Left renal cortex interstitium (tissue), 4 donors: ENCODE results near the gene PAGR1. TPM values are rescaled to one million over a fixed set of nuclear protein-coding genes. Genes with fewer than 3 reads are reported as not detected.
A peak's percentile ranks its signal among the peaks of the same experiment; 100 is the strongest.
"Not testable (repeated sequence)": the region's sequence is repeated elsewhere in the genome, so short reads cannot be mapped to it uniquely, and the experiment has no call there.

Experiments
- DNase-seq, 4 donors: peaks; one replicate each; pipeline ENCODE4 v3.0.0-alpha.2; 2013; ENCODE audit warnings: low read depth in 4 of 4, low spot score in 2 of 4, missing footprints in 1 of 4
- polyA plus RNA-seq, 4 donors: library from polyadenylated mRNA; unstranded; fragments of 120-200 nt; gene quantifications; one replicate each; pipeline ENCODE4 v1.2.1, GENCODE V29; 2013; ENCODE audit not compliant: insufficient read length in 4 of 4

PAGR1 gene
- polyA plus RNA-seq, 4 donors, result 26.0 to 49.1 (median 42.5) TPM

DNA sequence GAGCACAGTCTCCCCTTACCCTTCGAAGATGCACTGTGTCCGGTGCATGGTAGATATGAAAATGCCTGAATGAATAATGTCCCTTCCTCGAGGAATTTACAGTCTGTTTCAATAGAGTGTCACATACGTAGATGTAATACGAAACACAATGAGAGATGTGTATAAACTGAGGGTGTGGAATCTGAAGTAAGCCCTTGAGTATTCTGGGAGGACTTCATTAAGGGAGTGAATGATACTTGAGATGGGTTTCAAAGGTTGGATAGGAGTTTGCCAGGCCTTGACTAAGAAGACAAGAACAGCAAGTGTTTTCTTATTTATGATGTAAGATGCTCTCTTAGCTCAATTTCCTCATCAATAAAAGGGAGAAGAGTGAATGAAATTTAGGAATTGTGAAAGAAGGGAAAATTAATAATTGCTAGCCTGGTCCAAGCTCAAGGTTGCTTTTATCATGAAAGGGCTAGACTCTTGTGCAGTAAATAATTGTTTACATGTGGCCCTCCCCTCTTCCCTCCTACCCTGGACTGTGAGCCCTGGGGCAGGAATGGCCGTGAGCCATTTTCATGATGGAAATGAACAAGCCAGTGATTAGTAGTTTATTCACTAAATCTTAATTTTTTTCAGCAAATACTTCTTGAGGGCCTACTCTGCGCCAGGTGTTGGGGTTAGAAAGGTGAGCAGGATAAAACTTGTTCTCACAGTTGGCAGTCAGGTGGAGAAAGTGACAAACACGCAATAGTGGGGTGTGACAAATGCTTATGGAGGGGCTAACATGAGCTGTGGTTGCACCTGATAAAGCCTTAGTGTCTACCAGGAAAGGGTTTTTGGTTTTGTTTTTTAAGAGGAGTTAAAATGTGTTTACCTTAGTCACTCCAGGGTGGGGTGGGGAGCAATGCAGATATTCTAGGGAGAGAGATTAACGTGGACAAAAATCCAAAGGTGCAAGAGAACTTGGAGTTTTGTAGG lies 23.8 kb upstream of the PAGR1 start:
- DNase-seq, result no peak

DNA sequence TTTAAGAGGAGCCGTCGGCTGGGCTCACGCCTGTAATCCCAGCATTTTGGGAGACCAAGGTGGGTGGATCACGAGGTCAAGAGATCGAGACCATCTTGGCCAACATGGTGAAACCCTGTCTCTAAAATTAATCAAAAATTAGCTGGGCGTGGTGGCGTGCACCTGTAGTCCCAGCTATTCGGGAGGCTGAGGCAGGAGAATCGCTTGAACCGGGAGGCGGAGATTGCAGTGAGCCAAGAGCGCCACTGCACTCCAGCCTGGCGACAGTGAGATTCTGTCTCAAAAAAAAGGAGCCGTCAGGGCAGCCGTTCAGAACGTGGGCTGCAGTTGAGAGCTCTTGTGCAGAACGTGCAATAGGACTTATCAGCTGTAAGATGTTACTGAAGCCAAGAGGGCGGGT lies 22.8 kb upstream of the PAGR1 start:
- DNase-seq, result not testable (repeated sequence)

DNA sequence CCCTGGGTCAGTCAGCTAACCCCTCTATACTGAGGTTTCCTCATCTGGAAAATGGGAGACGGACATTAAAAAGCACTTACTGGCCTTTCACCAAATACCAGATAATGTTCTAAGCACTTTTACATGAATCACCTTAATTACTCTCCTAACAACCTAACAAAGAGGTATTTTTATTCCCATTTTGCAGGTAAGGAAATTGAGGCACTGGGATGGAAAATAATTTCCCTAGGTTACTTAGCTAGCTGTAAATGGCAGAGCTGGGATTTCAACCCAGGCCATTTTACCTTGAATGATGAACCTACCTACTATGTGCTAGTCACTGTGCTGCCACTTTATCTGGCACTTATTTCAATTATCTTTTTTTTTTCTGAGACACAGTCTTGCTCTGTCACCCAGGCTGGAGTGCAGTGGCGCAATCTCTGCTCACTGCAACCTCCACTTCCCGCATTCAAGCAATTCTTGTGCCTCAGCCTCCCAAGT lies 21.7 kb upstream of the PAGR1 start:
- DNase-seq, result no peak

DNA sequence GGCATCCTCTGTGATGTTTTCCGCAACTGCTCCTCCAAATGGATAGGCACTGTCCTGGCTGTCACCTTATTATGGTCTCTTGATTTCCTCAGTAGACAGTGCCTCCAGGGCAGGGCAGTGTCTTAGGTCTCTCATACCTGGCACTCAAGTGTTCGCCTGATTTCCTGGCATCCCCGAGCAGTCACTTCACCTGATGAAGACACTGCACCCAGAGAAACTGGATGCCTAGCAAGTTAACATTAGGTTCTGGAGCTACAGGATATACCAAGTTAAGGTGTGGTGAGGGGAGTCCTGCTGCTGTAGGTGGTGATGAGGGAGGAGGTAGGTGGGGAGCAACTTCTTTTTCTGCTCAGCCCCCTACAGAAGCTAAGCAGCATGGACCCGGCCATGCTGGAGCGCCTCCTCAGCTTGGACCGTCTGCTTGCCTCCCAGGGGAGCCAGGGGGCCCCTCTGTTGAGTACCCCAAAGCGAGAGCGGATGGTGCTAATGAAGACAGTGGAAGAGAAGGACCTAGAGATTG lies 13.5 kb upstream of the PAGR1 start:
- no peak for DNase-seq

DNA sequence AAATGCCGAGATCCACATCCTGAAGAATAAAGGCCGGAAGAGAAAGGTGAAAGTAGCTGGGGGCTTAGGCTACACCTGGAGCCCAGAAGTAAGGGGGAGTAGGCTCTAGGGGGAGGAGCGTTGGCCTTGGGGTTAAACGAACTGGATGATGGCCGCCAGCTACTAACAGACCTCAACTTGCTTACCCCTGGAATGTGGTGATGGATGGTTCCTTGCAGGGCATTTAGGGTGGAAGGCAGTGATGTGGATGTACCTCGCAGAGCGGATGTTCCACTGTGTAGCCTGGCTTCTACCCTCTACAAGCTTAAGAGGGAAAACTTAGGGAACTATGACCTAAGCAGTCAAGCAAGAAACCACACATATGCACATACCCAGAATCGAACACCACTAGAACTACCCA lies 11.9 kb upstream of the PAGR1 start:
- no peak for DNase-seq

DNA sequence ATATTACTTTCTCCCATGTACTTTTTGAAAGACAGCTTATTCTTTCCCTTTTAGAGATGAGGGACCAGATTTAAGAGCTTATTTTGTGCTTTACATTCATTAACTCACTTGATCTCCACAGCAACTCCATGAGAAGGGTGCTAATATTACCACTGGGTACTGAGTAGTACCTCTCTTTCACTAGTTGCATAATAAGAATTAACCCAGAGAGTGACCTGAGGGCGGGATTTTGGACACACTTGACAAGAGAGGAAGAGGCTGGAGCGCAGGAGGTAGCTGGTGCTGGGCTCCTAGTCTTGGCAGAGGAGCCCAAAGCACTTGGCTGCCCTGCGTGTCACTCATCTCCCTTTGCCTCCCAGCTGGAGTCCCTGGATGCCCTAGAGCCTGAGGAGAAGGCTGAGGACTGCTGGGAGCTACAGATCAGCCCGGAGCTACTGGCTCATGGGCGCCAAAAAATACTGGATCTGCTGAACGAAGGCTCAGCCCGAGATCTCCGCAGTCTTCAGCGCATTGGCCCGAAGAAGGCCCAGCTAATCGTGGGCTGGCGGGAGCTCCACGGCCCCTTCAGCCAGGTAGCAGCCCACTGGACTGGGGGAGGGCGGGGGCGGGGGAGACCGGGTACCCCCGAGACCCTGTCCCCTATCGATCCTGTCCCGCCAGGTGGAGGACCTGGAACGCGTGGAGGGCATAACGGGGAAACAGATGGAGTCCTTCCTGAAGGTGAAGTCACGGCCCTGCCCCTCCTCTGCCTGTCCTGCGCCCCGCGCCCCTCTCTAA lies 11.3 kb upstream of the PAGR1 start:
- no peak for DNase-seq

DNA sequence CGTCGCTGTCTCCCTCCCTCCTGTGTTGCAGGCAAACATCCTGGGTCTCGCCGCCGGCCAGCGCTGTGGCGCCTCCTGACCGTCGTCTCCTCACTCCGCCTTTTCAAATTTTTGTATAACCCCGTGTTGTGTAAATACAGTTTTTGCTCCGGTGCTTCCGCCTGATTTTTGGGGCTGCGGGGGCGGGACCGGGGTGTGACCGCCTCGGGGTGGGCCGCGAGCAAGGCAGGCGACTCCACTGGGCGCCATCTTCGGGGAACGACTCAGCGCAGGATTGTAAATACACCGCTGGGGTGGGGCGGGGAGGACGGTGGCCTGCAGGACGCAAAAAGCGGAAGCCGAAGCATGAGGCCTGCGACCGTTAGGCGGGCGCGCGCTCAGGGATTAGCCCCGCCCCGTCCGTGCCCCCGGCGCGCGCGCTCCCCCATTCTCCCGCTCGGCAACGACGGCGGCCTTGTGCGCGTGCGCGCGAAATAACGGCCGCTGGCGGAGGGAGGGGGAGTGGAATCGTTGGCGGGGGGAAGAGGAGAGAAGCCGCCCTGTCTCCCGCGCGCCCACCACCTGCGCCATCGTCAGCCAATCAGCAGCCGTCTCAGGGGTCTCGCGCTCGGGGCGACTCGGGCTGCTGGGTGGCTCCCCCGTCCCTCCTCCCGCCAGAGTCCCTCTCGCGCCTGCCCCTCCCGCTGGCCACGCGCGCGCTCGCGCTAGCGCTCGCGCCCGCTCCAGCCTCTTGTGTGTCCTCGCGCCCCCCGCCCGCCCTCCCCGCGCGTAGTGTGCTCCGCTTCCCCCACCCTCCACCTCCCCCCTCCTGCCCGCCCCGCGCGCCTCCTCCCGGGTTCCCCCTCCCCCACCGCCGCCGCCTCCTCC lies 10.5 kb upstream of the PAGR1 start:
- DNase-seq, result peak; percentile 93 to 95 (median 94)

DNA sequence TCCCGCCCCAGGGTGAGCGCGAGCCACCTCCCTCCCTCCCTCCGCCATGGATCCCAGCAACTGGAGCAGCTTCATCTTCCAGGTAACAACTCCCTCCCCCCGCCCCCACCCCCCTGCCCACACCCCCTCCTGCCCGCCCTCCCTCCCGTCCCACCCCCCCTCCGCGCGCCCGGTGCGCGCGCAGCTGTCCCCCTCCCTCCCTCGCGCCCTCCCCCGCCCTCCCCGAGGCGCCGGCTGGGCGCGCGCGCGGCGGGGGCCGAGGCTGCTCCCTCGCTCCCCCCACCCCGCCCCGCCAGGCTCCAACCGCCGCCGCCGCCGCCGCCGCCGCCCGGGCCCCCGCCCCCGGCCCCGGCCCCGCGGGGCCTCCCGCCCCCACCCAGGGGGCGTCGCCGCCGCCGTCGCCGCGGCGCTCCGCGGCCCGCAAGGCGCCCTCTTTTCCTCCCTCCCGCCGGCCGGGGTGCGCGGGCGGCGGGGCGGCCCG lies 9.8 kb upstream of the PAGR1 start, which contains the start of gene MAZ:
TSS of gene MAZ (plus strand) at position 431 of the 481 bp plus-strand sequence. CDS start 173 bp downstream, outside the sequence.
- DNase-seq, result no peak

DNA sequence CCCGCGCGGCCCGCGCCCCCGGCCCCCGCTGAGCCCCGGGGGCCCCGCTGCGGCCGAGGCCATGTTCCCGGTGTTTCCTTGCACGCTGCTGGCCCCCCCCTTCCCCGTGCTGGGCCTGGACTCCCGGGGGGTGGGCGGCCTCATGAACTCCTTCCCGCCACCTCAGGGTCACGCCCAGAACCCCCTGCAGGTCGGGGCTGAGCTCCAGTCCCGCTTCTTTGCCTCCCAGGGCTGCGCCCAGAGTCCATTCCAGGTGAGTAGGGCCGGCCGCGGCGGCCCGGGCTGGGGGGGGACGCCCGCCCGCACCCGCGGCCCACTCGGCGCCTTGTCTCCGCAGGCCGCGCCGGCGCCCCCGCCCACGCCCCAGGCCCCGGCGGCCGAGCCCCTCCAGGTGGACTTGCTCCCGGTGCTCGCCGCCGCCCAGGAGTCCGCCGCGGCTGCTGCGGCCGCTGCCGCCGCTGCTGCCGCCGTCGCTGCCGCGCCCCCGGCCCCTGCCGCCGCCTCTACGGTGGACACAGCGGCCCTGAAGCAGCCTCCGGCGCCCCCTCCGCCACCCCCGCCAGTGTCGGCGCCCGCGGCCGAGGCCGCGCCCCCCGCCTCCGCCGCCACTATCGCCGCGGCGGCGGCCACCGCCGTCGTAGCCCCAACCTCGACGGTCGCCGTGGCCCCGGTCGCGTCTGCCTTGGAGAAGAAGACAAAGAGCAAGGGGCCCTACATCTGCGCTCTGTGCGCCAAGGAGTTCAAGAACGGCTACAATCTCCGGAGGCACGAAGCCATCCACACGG lies 9.1 kb upstream of the PAGR1 start:
- no peak for DNase-seq

DNA sequence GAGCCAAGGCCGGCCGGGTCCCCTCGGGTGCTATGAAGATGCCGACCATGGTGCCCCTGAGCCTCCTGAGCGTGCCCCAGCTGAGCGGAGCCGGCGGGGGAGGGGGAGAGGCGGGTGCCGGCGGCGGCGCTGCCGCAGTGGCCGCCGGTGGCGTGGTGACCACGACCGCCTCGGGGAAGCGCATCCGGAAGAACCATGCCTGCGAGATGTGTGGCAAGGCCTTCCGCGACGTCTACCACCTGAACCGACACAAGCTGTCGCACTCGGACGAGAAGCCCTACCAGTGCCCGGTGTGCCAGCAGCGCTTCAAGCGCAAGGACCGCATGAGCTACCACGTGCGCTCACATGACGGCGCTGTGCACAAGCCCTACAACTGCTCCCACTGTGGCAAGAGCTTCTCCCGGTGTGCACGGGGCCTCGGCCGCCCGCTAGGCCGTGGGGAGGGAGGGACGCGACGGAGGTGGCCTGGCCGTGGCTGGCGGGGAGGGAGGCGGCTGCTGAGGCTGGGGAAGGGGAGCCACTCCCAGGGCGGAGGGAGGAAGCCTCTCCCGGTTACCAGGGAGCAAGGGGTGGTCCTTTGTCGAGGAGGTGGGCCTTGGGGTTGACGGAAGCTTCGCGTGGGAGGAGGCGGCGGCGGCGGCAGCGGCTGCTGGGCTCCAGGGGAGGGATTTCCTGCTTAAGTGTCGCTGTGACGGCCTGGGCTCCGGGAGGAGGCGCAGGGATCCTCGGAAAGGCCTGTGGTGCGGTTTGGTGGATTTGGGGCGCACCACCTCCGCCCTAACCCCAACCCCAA lies 8.3 kb upstream of the PAGR1 start:
- DNase-seq, result peak in 2 of 4 donors; percentile 81 to 85

DNA sequence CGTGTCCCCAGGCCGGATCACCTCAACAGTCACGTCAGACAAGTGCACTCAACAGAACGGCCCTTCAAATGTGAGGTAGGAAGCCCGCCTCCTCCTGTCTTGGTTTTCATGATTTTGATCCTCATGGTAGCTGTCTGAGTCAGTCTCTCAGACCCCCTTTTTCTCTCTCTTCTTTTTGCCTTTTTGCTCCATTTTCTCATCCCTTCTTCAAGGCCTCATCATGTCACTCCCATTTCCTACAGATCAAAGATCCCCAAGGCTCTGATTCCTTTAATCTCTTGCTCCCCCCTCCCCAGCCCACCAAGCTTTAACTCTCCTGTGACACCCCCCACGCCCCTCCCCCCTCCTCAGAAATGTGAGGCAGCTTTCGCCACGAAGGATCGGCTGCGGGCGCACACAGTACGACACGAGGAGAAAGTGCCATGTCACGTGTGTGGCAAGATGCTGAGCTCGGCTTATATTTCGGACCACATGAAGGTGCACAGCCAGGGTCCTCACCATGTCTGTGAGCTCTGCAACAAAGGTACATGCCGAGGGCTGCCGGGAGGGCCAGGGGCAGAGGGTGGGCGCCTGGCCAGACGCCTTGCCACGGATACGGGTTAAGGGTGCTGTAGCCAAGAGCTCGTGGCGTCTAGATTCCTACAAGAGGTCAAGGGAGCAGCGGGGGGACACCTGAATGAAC lies 7.6 kb upstream of the PAGR1 start:
- no peak for DNase-seq

DNA sequence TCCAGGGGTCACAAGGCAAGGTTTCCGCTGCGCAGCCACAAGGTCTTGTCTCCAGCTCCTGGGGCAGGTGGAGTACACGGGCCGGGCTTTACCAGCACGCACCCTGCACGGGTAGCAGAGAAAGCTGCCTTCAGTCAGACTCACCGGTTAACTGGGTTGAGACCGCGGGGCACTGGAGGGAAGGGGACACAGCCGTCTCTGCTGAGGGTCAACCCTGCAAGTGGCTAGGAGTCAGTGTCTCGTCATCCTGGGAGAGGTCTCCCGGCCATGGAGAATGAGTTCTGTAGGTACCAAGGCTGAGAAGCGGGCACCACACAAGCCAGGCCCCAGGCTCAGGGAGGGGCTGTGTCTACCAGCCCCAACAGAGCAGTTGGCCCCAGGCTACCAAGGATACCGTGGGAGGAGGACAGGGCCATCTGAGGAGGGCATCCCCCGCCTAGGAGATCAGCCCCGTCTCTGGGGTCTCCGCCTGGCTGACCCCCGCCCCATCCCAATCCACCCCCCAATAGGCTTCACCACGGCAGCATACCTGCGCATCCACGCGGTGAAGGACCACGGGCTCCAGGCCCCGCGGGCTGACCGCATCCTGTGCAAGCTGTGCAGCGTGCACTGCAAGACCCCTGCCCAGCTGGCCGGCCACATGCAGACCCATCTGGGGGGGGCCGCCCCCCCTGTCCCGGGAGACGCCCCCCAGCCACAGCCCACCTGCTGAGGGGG lies 6.8 kb upstream of the PAGR1 start:
- no peak for DNase-seq

DNA sequence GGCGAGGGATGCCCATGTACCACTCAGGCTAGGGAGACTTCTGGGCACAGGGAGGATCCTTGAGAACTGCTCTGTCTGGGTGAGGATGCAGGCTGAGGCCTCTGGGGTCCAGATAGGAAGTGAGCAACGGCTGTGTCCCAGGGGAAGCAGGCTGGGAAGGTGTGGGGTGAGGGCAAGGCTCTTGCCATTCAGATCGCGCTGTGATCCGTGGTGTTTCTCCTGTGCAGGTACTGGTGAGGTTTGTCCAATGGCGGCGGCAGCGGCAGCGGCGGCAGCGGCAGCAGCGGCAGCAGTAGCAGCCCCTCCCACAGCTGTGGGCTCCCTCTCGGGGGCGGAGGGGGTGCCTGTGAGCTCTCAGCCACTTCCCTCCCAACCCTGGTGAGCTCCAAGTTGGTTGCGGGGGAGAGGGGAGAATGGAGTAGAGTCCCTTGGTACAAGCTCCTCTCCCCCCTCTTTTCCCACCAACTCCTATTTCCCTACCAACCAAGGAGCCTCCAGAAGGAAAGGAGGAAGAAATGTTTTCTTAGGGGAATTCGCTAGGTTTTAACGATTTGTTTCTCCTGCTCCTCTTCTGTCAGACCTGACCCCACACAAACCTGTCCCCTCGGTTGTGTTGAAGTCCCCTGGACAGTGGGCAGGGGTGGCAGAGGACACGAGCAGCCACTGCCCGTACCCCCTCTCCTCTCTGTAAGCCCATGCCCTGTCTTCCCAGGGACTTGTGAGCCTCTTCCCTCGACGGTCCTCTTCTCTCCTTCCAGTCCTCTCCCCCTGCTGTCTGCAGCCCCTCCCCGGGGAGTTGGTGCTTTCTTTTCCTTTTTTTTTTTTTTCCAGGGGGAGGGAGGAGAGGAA lies 5.9 kb upstream of the PAGR1 start:
- DNase-seq, result no peak

DNA sequence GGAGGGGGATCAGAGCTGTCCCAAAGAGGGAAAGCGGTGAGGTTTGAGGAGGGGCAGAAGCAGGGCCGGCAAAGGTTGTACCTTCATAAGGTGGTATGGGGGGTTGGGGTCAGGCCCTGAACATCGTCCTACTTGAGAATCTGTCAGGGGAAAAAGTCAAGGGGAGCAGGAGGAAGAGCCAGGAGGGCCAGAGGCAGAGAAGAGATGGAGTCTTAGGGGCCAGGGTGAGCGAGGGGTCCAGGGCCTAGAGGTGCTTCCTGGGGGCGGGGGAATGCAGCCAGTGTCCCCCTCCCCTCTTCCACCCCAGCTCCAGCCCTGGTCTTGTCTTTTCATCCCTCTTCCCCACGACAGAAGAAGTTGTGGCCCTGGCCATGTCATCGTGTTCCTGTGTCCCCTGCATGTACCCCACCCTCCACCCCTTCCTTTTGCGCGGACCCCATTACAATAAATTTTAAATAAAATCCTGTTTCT lies 5.2 kb upstream of the PAGR1 start:
- DNase-seq, result no peak

DNA sequence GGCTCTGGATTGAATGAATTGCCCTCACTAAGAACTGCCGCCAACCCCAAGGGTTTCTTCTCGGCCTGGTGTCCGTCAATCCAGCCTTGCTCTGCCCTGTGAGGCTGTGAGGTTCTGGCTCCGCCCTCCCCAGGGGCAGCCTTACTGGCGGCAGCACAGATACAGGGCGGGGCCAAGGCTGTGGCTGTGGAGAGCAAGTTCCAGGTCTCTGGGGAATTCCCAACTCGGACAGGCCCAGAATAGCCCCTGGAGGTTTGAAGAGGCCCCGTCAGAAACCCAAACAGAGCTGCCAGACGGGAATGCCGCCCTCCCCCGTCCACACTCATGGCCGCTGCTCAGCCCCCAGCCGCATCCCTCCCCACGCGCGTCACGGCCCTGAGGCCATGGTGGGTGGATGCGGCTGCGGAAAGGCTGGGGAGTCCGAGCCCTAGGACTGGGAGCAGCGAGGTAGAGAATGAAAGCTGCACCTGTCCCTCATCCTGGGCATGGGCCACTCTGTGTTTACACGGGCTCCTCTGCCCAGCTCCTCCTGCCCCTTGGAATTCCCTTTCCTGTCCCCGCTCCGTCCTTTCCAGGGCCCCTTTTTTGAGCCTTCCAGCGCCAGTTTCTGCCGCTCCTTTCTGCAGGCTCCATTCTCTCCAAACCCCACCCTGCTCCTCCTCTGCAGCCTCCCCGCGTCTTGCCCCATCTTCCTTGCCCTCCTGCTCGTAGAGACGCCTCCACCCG lies 4.6 kb upstream of the PAGR1 start:
- DNase-seq, result peak in 3 of 4 donors; percentile 78 to 94 (median 87)
